ENCODE results near the gene KRT39. TPM values are rescaled to one million over a fixed set of nuclear protein-coding genes. Genes with fewer than 3 reads are reported as not detected.

Gene KRT39
- total RNA-seq, 4 donors from 2014 or later: not detected

GRCh38 chr17:40984226-40984625 is 17.5 kb upstream of the KRT39 start, which contains the start of gene KRT40:
KRT40 (minus strand) TSS chr17:40984326; CDS start chr17:40984273, 53 bp downstream.
- Histone ChIP-seq H3K27ac (no peak within 1 kb of the TSS), H3K4me1 (peaks cover 0 to 10% (median 0%) of the 10 kb centered on the region in 4 donors), H3K36me3 (no peaks in the 10 kb centered on the region), H3K4me3 (no peak within 1 kb of the TSS), H3K9me3 (no peaks in the 10 kb centered on the region), H3K27me3 (no peaks in the 10 kb centered on the region)
- 49 to 52% methylated on average over 3 of the region's 3 CpGs for WGBS, 2 donors
- no peak for DNase-seq (ENCODE audit: low spot score in 2 of 2)
- TF ChIP-seq CTCF (IDR thresholded peaks at IDR 0.05): no peak
- no peak for TF ChIP-seq POLR2A (IDR thresholded peaks at IDR 0.05)
- TF ChIP-seq EP300 (IDR thresholded peaks at IDR 0.05): no peak

- Histone ChIP-seq H3K9me3 (no peaks in the 10 kb centered on the region), H3K4me3 (no peak overlapping the region), H3K27ac (no peak overlapping the region), H3K4me1 (peaks cover 0 to 10% (median 0%) of the 10 kb centered on the region in 4 donors), H3K27me3 (peaks cover 0 to 4% of the 10 kb centered on the region in 2 donors), H3K36me3 (no peaks in the 10 kb centered on the region)
- TF ChIP-seq CTCF (IDR thresholded peaks at IDR 0.05) (no peak), EP300 (IDR thresholded peaks at IDR 0.05) (no peak), POLR2A (IDR thresholded peaks at IDR 0.05) (no peak)
- WGBS, 2 donors: 44 to 51% methylated on average over 5 of the region's 5 CpGs
- no peak for DNase-seq (ENCODE audit: low spot score in 2 of 2)
Measured at GRCh38 chr17:40981115-40981514, 14.4 kb upstream of the KRT39 start.

GRCh38 chr17:40980596-40980995 is 13.8 kb upstream of the KRT39 start:
- Histone ChIP-seq H3K27me3 (peaks cover 0 to 4% of the 10 kb centered on the region in 2 donors), H3K9me3 (no peaks in the 10 kb centered on the region), H3K4me3 (no peak overlapping the region), H3K4me1 (peaks cover 0 to 10% (median 0%) of the 10 kb centered on the region in 4 donors), H3K27ac (no peak overlapping the region), H3K36me3 (no peaks in the 10 kb centered on the region)
- TF ChIP-seq EP300 (IDR thresholded peaks at IDR 0.05) (no peak), CTCF (IDR thresholded peaks at IDR 0.05) (no peak), POLR2A (IDR thresholded peaks at IDR 0.05) (no peak)
- 15 to 25% methylated on average over 8 of the region's 8 CpGs for WGBS, 2 donors
- DNase-seq (ENCODE audit: low spot score in 2 of 2): no peak

GRCh38 chr17:40980117-40980516 is 13.4 kb upstream of the KRT39 start:
- H3K27ac ChIP-seq: no peak overlapping the region
- H3K9me3 ChIP-seq: no peaks in the 10 kb centered on the region
- no peak overlapping the region for H3K4me3 ChIP-seq
- H3K4me1 ChIP-seq: peaks cover 0 to 10% (median 0%) of the 10 kb centered on the region in 4 donors
- no peak for TF ChIP-seq POLR2A (IDR thresholded peaks at IDR 0.05)
- TF ChIP-seq CTCF (IDR thresholded peaks at IDR 0.05): no peak
- no peak for TF ChIP-seq EP300 (IDR thresholded peaks at IDR 0.05)
- no peaks in the 10 kb centered on the region for H3K36me3 ChIP-seq
- H3K27me3 ChIP-seq: peaks cover 0 to 4% of the 10 kb centered on the region in 2 donors
- DNase-seq (ENCODE audit: low spot score in 2 of 2): no peak
- WGBS, 2 donors: 91 to 95% methylated on average over 3 of the region's 3 CpGs

- Histone ChIP-seq H3K36me3 (no peaks in the 10 kb centered on the region), H3K27me3 (peaks cover 0 to 4% of the 10 kb centered on the region in 2 donors), H3K9me3 (no peaks in the 10 kb centered on the region), H3K4me1 (peaks cover 0 to 10% (median 0%) of the 10 kb centered on the region in 4 donors), H3K4me3 (no peak overlapping the region), H3K27ac (no peak overlapping the region)
- no peak for DNase-seq (ENCODE audit: low spot score in 2 of 2)
- no peak for TF ChIP-seq EP300 (IDR thresholded peaks at IDR 0.05)
- no peak for TF ChIP-seq CTCF (IDR thresholded peaks at IDR 0.05)
- TF ChIP-seq POLR2A (IDR thresholded peaks at IDR 0.05): no peak
- 70 to 80% methylated on average over 13 of the region's 13 CpGs for WGBS, 2 donors
Measured at GRCh38 chr17:40978575-40979151, 11.9 kb upstream of the KRT39 start.
